ENCODE data around the gene SHISA7.

DNA sequence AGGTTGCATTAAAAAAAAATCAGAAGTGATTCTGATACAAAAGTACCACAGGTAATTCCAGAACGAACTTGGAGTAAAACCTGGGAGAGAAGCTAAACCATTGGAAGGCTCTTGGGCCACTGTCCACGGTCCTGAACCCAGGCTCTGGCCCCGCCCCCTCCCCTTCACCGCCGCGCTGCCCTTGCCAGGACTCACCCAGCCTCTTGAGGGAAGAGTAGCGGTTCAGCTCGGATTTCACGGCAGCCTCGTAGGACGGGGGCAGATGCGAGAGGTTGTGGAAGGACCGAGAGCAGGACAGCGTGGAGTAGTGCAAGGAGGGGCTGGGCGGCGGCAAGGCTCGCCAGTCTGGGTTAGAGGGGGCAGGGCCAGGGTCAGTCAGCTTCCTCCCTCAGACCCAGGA, 5.7 kb downstream of the SHISA7 start:
- TF ChIP-seq POLR2AphosphoS5 (IDR thresholded peaks at IDR 0.05): no peak
- no peak for TF ChIP-seq POLR2A (IDR thresholded peaks at IDR 0.05)
- TF ChIP-seq, protein P1, sequence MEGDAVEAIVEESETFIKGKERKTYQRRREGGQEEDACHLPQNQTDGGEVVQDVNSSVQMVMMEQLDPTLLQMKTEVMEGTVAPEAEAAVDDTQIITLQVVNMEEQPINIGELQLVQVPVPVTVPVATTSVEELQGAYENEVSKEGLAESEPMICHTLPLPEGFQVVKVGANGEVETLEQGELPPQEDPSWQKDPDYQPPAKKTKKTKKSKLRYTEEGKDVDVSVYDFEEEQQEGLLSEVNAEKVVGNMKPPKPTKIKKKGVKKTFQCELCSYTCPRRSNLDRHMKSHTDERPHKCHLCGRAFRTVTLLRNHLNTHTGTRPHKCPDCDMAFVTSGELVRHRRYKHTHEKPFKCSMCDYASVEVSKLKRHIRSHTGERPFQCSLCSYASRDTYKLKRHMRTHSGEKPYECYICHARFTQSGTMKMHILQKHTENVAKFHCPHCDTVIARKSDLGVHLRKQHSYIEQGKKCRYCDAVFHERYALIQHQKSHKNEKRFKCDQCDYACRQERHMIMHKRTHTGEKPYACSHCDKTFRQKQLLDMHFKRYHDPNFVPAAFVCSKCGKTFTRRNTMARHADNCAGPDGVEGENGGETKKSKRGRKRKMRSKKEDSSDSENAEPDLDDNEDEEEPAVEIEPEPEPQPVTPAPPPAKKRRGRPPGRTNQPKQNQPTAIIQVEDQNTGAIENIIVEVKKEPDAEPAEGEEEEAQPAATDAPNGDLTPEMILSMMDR (IDR thresholded peaks at IDR 0.05): no peak
- no peak for TF ChIP-seq EP300 (IDR thresholded peaks at IDR 0.05)
